ENCODE results near the gene DNAJA4.

Gene DNAJA4

DNA sequence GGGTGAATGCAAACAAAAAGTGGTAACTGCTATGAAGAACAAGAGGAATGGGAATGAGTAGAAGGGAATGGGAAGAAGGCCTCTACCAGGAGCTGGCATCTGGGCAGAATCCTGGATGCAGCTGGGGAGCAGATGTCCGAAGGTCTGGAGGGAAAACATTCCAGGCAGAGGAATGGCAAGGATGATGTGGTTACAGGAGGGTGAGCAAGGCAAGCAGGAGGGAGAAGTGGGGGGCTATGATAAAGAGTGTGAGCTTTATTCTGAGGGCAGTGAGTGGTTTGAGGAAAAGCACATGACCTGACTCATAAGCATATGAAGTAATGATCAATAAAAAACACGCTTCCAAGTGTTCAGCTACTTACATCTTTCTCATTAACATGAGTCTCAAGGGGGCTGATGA, 18.0 kb downstream of the DNAJA4 start:
- no peak for DNase-seq

DNA sequence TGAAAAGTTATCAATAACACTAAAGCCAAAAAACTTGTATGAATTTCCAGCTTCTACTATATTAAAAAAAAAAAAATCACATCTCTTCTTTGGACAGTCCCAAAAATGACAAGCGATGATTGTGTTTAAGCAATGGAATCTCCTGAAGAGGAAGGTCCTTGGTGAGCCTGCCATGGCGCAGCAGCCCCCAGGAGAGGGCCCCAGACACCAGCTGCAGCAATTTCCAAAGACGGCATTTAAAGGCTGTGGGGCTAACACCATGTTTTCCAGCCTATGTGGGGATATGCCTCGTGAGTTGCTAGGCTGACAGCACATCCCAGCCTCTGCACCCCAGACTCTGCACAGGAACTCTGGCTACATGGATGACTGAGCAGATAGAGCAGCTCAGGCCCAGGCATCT, 20.4 kb downstream of the DNAJA4 start:
- DNase-seq, result no peak

DNA sequence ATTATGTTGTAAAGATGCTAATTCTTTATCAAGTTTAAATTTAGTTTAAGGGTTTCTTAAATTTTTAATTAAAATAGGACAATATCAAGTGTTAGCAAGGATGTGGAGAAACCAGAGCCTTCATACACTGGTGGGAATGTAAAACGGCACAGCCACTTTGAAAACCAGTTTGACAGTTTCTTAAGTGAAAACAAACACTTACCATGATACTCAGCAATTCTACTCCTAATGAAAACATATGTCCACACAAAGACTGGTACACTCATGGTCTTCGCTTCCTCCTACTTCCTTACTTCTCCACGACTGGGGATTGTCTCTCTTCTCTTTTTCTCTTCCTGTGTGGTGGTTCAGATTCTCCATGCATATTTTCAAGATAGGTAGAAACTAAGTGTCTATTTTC, 25.9 kb downstream of the DNAJA4 start:
- no peak for DNase-seq

- no peak for DNase-seq
These were observed 26.7 kb downstream of the DNAJA4 start for GRCh38 chr15:78291052-78291451.

DNA sequence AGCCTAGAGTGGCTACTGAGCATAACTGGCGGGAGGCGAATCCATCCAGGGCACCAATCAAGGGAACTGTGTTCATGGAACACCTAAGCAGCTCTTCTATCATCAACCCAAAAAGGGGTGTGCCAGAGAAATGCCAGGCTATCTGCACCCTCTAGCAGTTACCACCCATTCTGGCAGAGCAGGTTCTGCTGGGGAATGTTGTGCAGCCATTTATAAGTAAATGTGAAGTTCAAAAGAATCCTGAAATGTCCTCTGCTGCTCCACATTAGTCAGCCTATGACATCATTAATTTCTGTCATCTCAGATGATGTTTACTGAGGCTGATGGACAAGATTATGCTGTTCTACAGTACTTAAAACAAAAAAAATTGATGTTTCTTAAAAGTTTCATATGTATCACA, 27.3 kb downstream of the DNAJA4 start:
- no peak for DNase-seq

GRCh38 chr15:78292219-78292618, 27.9 kb downstream of the DNAJA4 start:
- DNase-seq, result no peak

GRCh38 chr15:78299101-78299930, 35.0 kb downstream of the DNAJA4 start, which contains the start of gene SKIC8:
Gene SKIC8 (minus strand): TSS chr15:78299609. CDS start chr15:78295686, 3,923 bp downstream.
- DNase-seq, result peak; percentile 27

- no peak for DNase-seq
These were observed 37.0 kb downstream of the DNAJA4 start for GRCh38 chr15:78301326-78301725.

DNA sequence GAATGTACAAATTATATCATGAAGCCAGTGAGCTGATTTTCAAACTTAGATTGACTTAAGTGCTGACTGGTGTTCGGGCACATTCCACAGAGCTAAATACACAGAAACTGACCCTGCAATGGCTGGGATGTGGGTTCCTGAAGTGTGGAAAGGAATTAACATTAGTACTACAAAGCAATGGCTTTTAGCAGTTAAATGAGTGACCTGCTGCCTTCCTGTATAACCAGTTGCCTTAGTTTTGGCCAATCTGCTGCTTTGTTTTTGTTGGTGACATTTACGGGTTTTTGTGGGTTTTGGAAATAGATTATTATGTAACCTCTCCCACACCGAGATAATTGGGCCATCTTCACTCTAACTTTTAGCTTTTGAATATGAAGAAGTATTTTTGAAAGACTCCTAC, 37.5 kb downstream of the DNAJA4 start:
- no peak for DNase-seq

GRCh38 chr15:78302579-78303312, 38.4 kb downstream of the DNAJA4 start:
- DNase-seq, result no peak

- no peak for DNase-seq
These were observed 40.1 kb downstream of the DNAJA4 start for GRCh38 chr15:78304216-78305066.

DNA sequence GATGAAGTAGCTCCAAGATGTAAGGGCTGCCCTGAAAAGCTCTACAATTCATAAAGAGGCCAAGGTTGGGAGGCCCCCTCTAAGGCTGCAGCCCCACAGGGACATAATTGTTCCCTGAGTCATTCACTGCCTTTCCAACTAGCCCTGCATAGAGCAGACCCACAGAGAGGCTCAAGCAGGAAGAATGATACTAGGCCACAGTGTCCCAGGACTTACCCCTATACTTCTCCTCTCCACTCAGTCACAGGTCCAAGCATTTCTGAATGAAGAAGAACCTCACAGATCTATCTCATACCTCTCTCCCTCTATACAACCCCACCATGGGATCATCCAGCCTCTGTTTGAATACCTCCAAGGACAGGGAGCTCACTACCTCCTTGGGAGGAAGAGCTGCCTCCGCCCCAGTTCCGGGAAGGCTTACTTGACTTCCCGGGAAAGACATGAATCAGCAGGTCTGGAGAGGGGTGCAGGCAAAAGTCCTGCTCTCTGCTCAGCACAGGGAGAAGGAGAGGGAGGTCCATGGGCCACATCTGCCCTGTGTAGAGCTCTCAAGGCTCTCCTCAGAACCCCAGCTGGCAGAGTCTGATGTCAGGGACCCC, 41.9 kb downstream of the DNAJA4 start:
- DNase-seq, result no peak

DNA sequence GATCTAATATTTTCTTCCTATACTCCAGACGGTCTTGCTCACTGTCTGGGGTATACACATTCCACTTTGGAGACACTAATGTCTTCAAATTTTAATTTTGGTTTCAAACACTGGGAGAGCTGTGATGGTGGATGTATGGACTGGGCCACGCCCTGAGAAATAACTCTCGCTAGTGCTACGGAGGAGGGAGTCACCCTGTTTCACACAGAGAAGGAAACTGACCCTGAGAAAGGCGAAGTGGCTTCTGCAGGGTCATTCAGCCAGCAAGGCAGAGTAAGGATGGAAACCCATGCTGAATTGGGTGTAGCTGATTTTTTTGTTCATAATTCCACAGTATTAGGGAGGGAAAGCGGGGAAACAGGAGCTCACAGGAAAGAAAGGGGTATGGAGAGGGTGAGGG, 43.6 kb downstream of the DNAJA4 start:
- no peak for DNase-seq

- no peak for DNase-seq
These were observed 44.2 kb downstream of the DNAJA4 start for GRCh38 chr15:78308422-78309032.

DNA sequence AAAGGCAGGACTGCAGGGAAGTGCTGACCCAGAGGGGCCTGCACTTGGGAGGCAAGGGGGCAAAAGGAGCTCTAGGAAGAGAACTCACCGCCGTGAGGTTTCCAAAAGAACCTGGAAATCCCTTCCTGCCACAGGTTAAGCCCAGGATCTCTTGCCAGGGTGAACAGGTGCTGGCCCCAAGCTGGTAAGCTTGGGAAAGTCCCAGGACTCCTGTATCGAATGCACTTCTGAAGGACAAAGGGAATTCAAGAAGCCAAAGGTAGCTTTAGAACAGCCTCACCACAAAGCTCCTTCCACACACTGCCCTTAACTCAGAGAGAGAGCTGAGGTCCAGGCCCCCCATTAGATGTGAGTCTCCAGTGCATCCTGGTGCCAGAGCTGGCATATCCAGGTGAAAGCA, 46.9 kb downstream of the DNAJA4 start:
- no peak for DNase-seq

DNA sequence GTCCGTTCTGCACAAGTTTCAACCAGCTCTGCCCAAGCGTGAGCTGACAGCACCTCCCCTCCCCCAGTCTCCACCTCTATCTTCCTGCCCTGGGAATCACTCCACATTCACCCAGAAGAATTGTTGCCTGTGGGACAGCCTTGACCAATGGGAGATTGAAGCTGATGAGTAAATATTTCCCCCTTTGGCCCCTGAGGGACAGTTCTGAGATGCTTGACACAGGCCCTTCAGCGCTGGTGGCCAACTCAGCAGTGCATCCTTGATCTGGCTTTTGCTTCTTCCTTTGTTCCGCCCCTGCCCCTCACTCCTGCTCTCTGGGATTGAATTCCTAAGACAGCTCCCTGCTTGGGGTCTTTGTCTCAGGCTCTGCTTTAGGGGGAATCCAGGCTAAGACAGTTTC, 48.2 kb downstream of the DNAJA4 start:
- no peak for DNase-seq

DNA sequence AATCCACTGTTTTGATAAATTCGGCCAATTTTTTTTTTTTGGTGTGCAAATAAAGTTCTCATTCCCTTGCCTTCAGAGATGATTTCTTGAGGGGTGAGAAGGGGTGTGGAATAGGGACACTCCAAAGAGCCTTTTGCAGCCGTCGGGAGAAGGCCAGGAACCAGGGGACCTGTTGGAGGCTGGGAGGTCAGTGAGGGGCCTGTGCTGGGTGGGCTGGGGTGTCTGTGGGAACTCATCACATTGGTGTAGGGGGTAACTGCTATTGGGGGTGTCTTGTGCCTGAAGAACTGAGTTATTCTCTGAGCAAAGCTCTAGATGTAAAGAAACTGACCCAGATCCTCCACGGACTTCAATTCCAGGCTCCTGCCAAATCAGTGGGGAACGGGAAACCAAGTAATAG, 48.6 kb downstream of the DNAJA4 start:
- DNase-seq, result no peak

DNA sequence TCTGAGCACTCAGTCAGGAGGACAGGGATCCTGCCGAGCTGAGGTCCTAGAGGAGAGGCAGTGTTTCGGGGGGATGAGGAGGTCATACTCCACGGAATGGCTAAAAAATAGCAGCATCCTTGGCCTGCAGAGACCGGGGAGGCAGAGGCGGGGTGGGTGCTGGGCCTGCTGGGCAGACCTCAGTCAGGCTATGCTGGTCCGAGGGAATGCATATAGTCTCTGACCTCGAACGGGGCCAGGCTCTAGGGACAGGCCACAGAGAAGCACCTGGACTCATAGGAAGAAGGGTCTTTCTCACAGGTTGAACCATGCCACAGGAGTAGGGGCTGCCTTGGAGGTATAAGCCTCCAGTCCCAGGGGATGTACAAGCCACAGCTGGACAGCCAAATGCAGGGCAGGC, 49.0 kb downstream of the DNAJA4 start:
- no peak for DNase-seq

DNA sequence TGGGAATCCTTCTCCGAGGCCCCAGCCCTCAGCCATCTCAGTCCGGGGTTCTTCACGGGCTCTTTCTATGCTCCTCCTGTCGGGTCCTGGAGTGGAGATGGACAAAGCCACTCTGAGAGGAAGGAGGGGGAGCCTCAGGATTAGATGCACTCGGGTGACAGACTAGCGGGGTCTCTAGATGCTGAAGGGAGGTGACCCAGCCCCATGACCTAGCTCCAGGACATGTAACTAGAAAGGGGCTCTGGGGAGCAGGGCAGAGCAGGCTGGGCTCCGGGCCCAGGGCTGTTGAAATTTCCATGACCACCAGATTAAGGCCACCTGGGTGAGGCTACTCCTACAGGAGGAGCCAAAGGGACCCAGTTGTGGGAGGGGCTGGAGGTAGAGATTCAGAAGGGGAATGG, 49.8 kb downstream of the DNAJA4 start:
- DNase-seq, result no peak

- DNase-seq, result no peak
These were observed 51.4 kb downstream of the DNAJA4 start for GRCh38 chr15:78315686-78316282.

DNA sequence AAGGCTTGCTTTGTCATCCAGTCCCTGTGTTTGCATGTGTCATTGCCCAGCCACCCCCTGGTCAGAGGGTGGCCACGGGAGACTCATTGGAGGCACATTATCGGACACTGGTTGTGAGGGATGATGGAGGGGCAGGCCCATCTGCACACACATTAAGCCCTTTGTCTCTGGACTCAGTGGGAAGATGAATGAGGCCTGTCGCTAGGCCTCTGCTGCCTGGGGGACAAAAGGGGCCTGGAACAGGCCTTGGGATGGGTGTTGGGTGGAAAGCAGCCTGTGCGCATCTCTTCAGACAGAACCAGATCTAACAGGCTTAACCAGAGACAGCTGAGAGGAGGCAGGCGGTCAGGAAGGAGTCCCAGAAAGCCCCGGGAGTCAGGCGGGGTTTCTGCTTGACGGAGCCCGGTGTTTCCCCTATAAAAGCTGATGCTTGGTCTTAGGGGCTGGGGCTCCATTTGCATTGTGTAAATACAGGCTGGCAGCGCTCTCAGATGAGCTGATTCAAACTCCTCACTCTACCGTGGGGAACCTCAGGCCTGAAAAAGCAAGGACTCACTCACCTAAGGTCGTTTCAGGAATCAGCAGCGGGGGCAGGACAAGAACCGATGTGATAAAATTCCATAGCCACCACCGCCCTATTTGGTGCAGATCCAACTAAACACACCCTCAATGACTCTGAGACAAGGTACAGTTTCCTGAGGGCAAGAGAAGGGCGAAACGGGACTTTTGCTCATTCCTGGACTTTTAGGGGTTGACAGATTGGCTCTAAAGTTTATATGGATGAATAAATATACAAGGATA, 52.1 kb downstream of the DNAJA4 start:
- no peak for DNase-seq

Data from NCI-H187 treated with DMSO at 0.1 percent for 48 hours (cell line).